ENCODE results near the gene GRM7. TPM values are rescaled to one million over a fixed set of nuclear protein-coding genes. Genes with fewer than 3 reads are reported as not detected.

The GRM7 gene
- total and polyA plus RNA-seq, 9 of the 15 experiments (the other 6 are each of a cell fraction or from before 2014, with no cell fraction given) = not detected

GRCh38 chr3:6935970-6936369 lies 75.1 kb downstream of the GRM7 start (continued):
- TF ChIP-seq, protein P1, sequence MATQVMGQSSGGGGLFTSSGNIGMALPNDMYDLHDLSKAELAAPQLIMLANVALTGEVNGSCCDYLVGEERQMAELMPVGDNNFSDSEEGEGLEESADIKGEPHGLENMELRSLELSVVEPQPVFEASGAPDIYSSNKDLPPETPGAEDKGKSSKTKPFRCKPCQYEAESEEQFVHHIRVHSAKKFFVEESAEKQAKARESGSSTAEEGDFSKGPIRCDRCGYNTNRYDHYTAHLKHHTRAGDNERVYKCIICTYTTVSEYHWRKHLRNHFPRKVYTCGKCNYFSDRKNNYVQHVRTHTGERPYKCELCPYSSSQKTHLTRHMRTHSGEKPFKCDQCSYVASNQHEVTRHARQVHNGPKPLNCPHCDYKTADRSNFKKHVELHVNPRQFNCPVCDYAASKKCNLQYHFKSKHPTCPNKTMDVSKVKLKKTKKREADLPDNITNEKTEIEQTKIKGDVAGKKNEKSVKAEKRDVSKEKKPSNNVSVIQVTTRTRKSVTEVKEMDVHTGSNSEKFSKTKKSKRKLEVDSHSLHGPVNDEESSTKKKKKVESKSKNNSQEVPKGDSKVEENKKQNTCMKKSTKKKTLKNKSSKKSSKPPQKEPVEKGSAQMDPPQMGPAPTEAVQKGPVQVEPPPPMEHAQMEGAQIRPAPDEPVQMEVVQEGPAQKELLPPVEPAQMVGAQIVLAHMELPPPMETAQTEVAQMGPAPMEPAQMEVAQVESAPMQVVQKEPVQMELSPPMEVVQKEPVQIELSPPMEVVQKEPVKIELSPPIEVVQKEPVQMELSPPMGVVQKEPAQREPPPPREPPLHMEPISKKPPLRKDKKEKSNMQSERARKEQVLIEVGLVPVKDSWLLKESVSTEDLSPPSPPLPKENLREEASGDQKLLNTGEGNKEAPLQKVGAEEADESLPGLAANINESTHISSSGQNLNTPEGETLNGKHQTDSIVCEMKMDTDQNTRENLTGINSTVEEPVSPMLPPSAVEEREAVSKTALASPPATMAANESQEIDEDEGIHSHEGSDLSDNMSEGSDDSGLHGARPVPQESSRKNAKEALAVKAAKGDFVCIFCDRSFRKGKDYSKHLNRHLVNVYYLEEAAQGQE (IDR thresholded peaks at IDR 0.05; ENCODE audit: borderline replicate concordance) = no peak
- TF ChIP-seq, protein P1 (CRISPR knock-in tag; IDR thresholded peaks at IDR 0.05; ENCODE audit: low read depth) = no peak
- no peak for TF ChIP-seq ZNF444 (CRISPR knock-in tag; IDR thresholded peaks at IDR 0.05)
- TF ChIP-seq HDGF (IDR thresholded peaks at IDR 0.05) = no peak
- TF ChIP-seq, protein P2, sequence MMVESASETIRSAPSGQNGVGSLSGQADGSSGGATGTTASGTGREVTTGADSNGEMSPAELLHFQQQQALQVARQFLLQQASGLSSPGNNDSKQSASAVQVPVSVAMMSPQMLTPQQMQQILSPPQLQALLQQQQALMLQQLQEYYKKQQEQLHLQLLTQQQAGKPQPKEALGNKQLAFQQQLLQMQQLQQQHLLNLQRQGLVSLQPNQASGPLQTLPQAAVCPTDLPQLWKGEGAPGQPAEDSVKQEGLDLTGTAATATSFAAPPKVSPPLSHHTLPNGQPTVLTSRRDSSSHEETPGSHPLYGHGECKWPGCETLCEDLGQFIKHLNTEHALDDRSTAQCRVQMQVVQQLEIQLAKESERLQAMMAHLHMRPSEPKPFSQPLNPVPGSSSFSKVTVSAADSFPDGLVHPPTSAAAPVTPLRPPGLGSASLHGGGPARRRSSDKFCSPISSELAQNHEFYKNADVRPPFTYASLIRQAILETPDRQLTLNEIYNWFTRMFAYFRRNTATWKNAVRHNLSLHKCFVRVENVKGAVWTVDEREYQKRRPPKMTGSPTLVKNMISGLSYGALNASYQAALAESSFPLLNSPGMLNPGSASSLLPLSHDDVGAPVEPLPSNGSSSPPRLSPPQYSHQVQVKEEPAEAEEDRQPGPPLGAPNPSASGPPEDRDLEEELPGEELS (CRISPR knock-in tag; IDR thresholded peaks at IDR 0.05; ENCODE audit: borderline replicate concordance) = no peak
- no peak for TF ChIP-seq FOXA3 (CRISPR knock-in tag; conservative IDR thresholded peaks at IDR 0.05 in 1 of 2, IDR thresholded peaks at IDR 0.05 in 1 of 2)
- TF ChIP-seq EP300 (IDR thresholded peaks at IDR 0.05; ENCODE audit: low read length) = no peak

All from K562 (cell line).